SK-N-SH (cell line): Measurements from ENCODE around the gene FOXP1. TPM values are rescaled to one million over a fixed set of nuclear protein-coding genes. Genes with fewer than 3 reads are reported as not detected.

Source experiments
- CTCF ChIA-PET: fragments of 300-600, 350-600 bp; formaldehyde crosslinking; extraction: SDS; loops from one replicate; lab custom pipeline; 2021; lab: Yijun Ruan, JAX
- POLR2A ChIA-PET: fragments of 350-600 bp; sonication (Branson Sonifier 250); formaldehyde crosslinking; extraction: SDS; loops from one replicate; lab custom pipeline; 2020; ENCODE audit warnings: antibody characterized with exemption, inconsistent platforms; lab: Yijun Ruan, JAX
- DNase-seq: peaks from one replicate; pipeline ENCODE4 v3.0.0; 2012
- H2AFZ ChIP-seq: fragments of 200-600 bp; sonication (generic); 2 replicates; pipeline ENCODE4 v1.8.1; 2016; ENCODE audit warnings: antibody characterized with exemption, mild to moderate bottlenecking, low read depth
- H3F3A ChIP-seq: fragments of 200-600 bp; sonication (generic); replicated peaks from 2 replicates; pipeline ENCODE3; 2016; ENCODE audit warnings: antibody characterized with exemption, mild to moderate bottlenecking; ENCODE audit not compliant: insufficient read depth
- H3K27ac ChIP-seq, 2 experiments: fragments of 200-500 bp in 1 of 2; fragments of 200-600 bp in 1 of 2; sonication (Bioruptor generic) in 1 of 2; sonication (generic), shearing (Covaris generic) in 1 of 2; 2 replicates each; pipeline versions ENCODE4 v1.5.1 to v1.6.1; 2014 to 2016; ENCODE audit warnings: low read depth in 2 of 2, inconsistent platforms in 1 of 2, low read length in 1 of 2, mild to moderate bottlenecking in 1 of 2, mixed read lengths in 1 of 2
- H3K27me3 ChIP-seq: fragments of 200-600 bp; sonication (generic), shearing (Covaris generic); 2 replicates; pipeline ENCODE4 v1.6.1; 2016; ENCODE audit warnings: mixed run types; ENCODE audit not compliant: insufficient read depth
- H3K36me3 ChIP-seq, 2 experiments: fragments of 200-500 bp in 1 of 2; fragments of 200-600 bp in 1 of 2; sonication (Bioruptor generic) in 1 of 2; sonication (generic) in 1 of 2; replicated peaks in 1 of 2; 2 replicates each; pipeline versions ENCODE3 to v1.5.1; 2014 to 2016; ENCODE audit warnings: low read length in 1 of 2, mild to moderate bottlenecking in 1 of 2; ENCODE audit not compliant: insufficient read depth in 2 of 2, control insufficient read depth in 1 of 2
- H3K4me1 ChIP-seq, 2 experiments: fragments of 200-500 bp in 1 of 2; fragments of 200-600 bp in 1 of 2; sonication (Bioruptor generic) in 1 of 2; sonication (generic), shearing (Covaris generic) in 1 of 2; 2 replicates each; pipeline versions ENCODE4 v1.5.1 to v1.6.1; 2014 to 2016; ENCODE audit warnings: low read depth in 1 of 2, low read length in 1 of 2, mixed run types in 1 of 2; ENCODE audit not compliant: insufficient read depth in 2 of 2, control insufficient read depth in 1 of 2
- H3K4me2 ChIP-seq: fragments of 200-600 bp; sonication (generic), shearing (Covaris generic); 2 replicates; pipeline ENCODE4 v1.6.1; 2017; ENCODE audit warnings: mixed run types
- H3K4me3 ChIP-seq, 2 experiments: fragments of 200-500 bp in 1 of 2; fragments of 200-600 bp in 1 of 2; sonication (Bioruptor generic) in 1 of 2; sonication (generic), shearing (Covaris generic) in 1 of 2; 2 replicates each; pipeline versions ENCODE4 v1.5.1 to v1.8.1; 2014 to 2016; ENCODE audit warnings: low read depth in 2 of 2, inconsistent platforms in 1 of 2, low read length in 1 of 2, mild to moderate bottlenecking in 1 of 2, mixed read lengths in 1 of 2, moderate library complexity in 1 of 2
- H3K79me2 ChIP-seq: fragments of 200-600 bp; sonication (generic); 2 replicates; pipeline ENCODE4 v1.8.1; 2017; ENCODE audit warnings: mild to moderate bottlenecking; ENCODE audit not compliant: insufficient read depth
- H3K9ac ChIP-seq: fragments of 200-600 bp; sonication (generic); 2 replicates; pipeline ENCODE4 v1.6.1; 2017; ENCODE audit warnings: mixed run types
- H3K9me2 ChIP-seq: fragments of 200-600 bp; sonication (generic); 2 replicates; pipeline ENCODE4 v1.6.1; 2017; ENCODE audit warnings: mixed run types
- H3K9me3 ChIP-seq: fragments of 200-600 bp; sonication (generic); 2 replicates; pipeline ENCODE4 v1.6.1; 2017; ENCODE audit warnings: mixed run types, mild to moderate bottlenecking, moderate library complexity
- H4K20me1 ChIP-seq: fragments of 200-600 bp; sonication (generic); 2 replicates; pipeline ENCODE4 v1.6.1; 2017; ENCODE audit warnings: mild to moderate bottlenecking, mixed run types; ENCODE audit not compliant: insufficient read depth
- CHD2 ChIP-seq: fragments of 150-350 bp; IDR thresholded peaks from 2 replicates; pipeline ENCODE4 v1.6.1; 2018; ENCODE audit warnings: low read length; ENCODE audit not compliant: partially characterized antibody
- ELF1 ChIP-seq: IDR thresholded peaks from 2 replicates; pipeline ENCODE4 v1.4.0; 2012
- EP300 ChIP-seq, 2 experiments: IDR thresholded peaks; 2 replicates each; pipeline versions ENCODE4 v1.4.0 to v1.6.1; 2012; ENCODE audit warnings: borderline replicate concordance in 1 of 2, low read depth in 1 of 2, low read length in 1 of 2
- EZH2phosphoT487 ChIP-seq: fragments of 200-600 bp; sonication (generic); IDR thresholded peaks from 2 replicates; pipeline ENCODE4 v1.6.1; 2017; ENCODE audit warnings: low read depth, mixed run types, mild to moderate bottlenecking, antibody characterized with exemption, moderate library complexity, borderline replicate concordance
- FOSL2 ChIP-seq: IDR thresholded peaks from 2 replicates; pipeline ENCODE4 v1.4.0; 2012; ENCODE audit warnings: low read depth, mild to moderate bottlenecking, moderate library complexity, borderline replicate concordance
- FOXM1 ChIP-seq: IDR thresholded peaks from 2 replicates; pipeline ENCODE4 v1.4.0; 2012; ENCODE audit warnings: low read depth, mild to moderate bottlenecking
- GABPA ChIP-seq: IDR thresholded peaks from 2 replicates; pipeline ENCODE4 v1.4.0; 2012; ENCODE audit warnings: low read depth, mild to moderate bottlenecking
- GATA2 ChIP-seq: sonication (generic); formaldehyde crosslinking; IDR thresholded peaks from 2 replicates; pipeline ENCODE4 v1.5.0; 2020; ENCODE audit warnings: mild to moderate bottlenecking, missing genetic modification reagents
- IRF3 ChIP-seq: fragments of 150-350 bp; IDR thresholded peaks from 2 replicates; pipeline ENCODE4 v1.6.1; 2016; ENCODE audit warnings: mild to moderate bottlenecking, low read depth, low read length
- MAX ChIP-seq: IDR thresholded peaks from 2 replicates; pipeline ENCODE4 v1.4.0; 2012; ENCODE audit warnings: low read depth
- MEF2A ChIP-seq: IDR thresholded peaks from 2 replicates; pipeline ENCODE4 v1.4.0; 2012; ENCODE audit warnings: low read depth, borderline replicate concordance
- NFIC ChIP-seq: IDR thresholded peaks from 2 replicates; pipeline ENCODE4 v1.4.0; 2012; ENCODE audit warnings: borderline replicate concordance
- NRF1 ChIP-seq: IDR thresholded peaks from 2 replicates; pipeline ENCODE4 v1.6.1; 2012; ENCODE audit warnings: low read depth, mild to moderate bottlenecking, low read length
- REST ChIP-seq: IDR thresholded peaks from 2 replicates; pipeline ENCODE4 v1.6.1; 2012; ENCODE audit warnings: mild to moderate bottlenecking, low read depth, low read length, moderate library complexity
- RFX5 ChIP-seq: IDR thresholded peaks from 2 replicates; pipeline ENCODE4 v1.6.1; 2012; ENCODE audit warnings: mild to moderate bottlenecking, improper control_type of control experiment, low read length
- RXRA ChIP-seq: IDR thresholded peaks from 2 replicates; pipeline ENCODE4 v1.4.0; 2012; ENCODE audit warnings: low read depth, mild to moderate bottlenecking, borderline replicate concordance
- SIN3A ChIP-seq: IDR thresholded peaks from 2 replicates; pipeline ENCODE4 v1.6.1; 2012; ENCODE audit warnings: low read depth, mild to moderate bottlenecking, low read length, moderate library complexity, borderline replicate concordance
- SMC3 ChIP-seq: IDR thresholded peaks from 2 replicates; pipeline ENCODE4 v1.6.1; 2012; ENCODE audit warnings: low read depth, low read length, improper control_type of control experiment
- TCF12 ChIP-seq: IDR thresholded peaks from 2 replicates; pipeline ENCODE4 v1.4.0; 2012
- TEAD4 ChIP-seq: IDR thresholded peaks from 2 replicates; pipeline ENCODE4 v1.4.0; 2012; ENCODE audit warnings: mild to moderate bottlenecking, borderline replicate concordance; ENCODE audit not compliant: insufficient read depth
- USF2 ChIP-seq: fragments of 150-350 bp; IDR thresholded peaks from 2 replicates; pipeline ENCODE4 v1.6.1; 2017; ENCODE audit warnings: antibody characterized with exemption, low read length, low read depth, borderline replicate concordance
- YY1 ChIP-seq: IDR thresholded peaks from 2 replicates; pipeline ENCODE4 v1.4.0; 2012; ENCODE audit warnings: low read depth, mild to moderate bottlenecking
- ZBTB33 ChIP-seq: IDR thresholded peaks from 2 replicates; pipeline ENCODE4 v1.4.0; 2012; ENCODE audit warnings: low read depth, borderline replicate concordance
- WGBS: methylation state at CpG from one replicate; pipeline ENCODE4 v1.1.6; 2017; ENCODE audit warnings: low lambda C conversion rate; 5-methylcytosine and 5-hydroxymethylcytosine counted together
- polyA plus RNA-seq, 3 experiments: library from polyadenylated mRNA; depleted of rRNA; stranded (reverse); fragments of >200 nt; gene quantifications; 2 replicates each; pipeline ENCODE4 v1.2.3, GENCODE V29; 2012

Gene FOXP1
- polyA plus RNA-seq, 1 of the 3 experiments (the other 2 are of a cell fraction) = 8.8 TPM

GRCh38 chr3:71488391-71488809, 95.1 kb downstream of the FOXP1 start (continued):
- TF ChIP-seq USF2 (no peak), GABPA (no peak), CHD2 (no peak), YY1 (no peak), MAX (no peak), SMC3 (no peak), FOXM1 (no peak), TEAD4 (no peak)

- H3K36me3 ChIP-seq = peaks cover 6 to 37% of the 10 kb centered on the region in 2 experiments
- H3K27me3 ChIP-seq = no peaks in the 10 kb centered on the region
- TF ChIP-seq NRF1 (no peak), GABPA (no peak), TEAD4 (no peak), RXRA (no peak), REST (no peak), GATA2 (CRISPR knock-in tag) (no peak), TCF12 (no peak), FOXM1 (no peak), SIN3A (no peak), ELF1 (no peak), IRF3 (no peak), MAX (no peak), NFIC (no peak), SMC3 (no peak), RFX5 (no peak), FOSL2 (no peak), EZH2phosphoT487 (no peak), EP300 (IDR thresholded peaks at IDR 0.05; ENCODE audit: borderline replicate concordance in 1 of 2, low read depth in 1 of 2, low read length in 1 of 2) (no peak), ZBTB33 (no peak), MEF2A (no peak)
- no peak overlapping the region for H2AFZ ChIP-seq
- H3K9me2 ChIP-seq = no peaks in the 10 kb centered on the region
- no peaks in the 10 kb centered on the region for H3F3A ChIP-seq
- WGBS = 84% methylated on average over 5 of the region's 5 CpGs
- no peaks in the 10 kb centered on the region for H4K20me1 ChIP-seq
- H3K27ac ChIP-seq = no peak overlapping the region
- H3K4me3 ChIP-seq = no peak overlapping the region
- CTCF ChIA-PET = no interaction called here
- no peaks in the 10 kb centered on the region for H3K9me3 ChIP-seq
- H3K79me2 ChIP-seq = peaks cover 93% of the 10 kb centered on the region
- H3K9ac ChIP-seq = no peak overlapping the region
- peaks cover 4 to 16% of the 10 kb centered on the region in 2 experiments; a peak in 3 of 4 replicates for H3K4me1 ChIP-seq
- POLR2A ChIA-PET = no interaction called here
- H3K4me2 ChIP-seq = no peak overlapping the region
- no peak for DNase-seq
Observed at GRCh38 chr3:71487418-71487817, 96.1 kb downstream of the FOXP1 start.
